Gastroesophageal sphincter (tissue), 4 donors: ENCODE data around the gene IGFL4. TPM values are rescaled to one million over a fixed set of nuclear protein-coding genes. Genes with fewer than 3 reads are reported as not detected.

Source experiments
- ATAC-seq: fragments of 150-250 bp; one replicate; pipeline ENCODE4 v1.9.1; 2016; ENCODE audit warnings: mild to moderate bottlenecking, moderate library complexity
- H3K27ac ChIP-seq, 4 donors: fragments of 200-600 bp; sonication (generic) in 3 of 4; 1 replicate in 3 of 4; 2 replicates in 1 of 4; pipeline ENCODE4 v1.5.1; 2016 to 2019
- H3K27me3 ChIP-seq: fragments of 200-600 bp; sonication (generic); one replicate; pipeline ENCODE4 v1.5.1; 2019
- H3K36me3 ChIP-seq, 2 donors: fragments of 200-600 bp; sonication (generic); one replicate each; pipeline ENCODE4 v1.5.1; 2019; ENCODE audit warnings: control low read depth in 1 of 2
- H3K4me1 ChIP-seq, 3 donors: fragments of 200-600 bp; sonication (generic); 1 replicate in 2 of 3; 2 replicates in 1 of 3; pipeline ENCODE4 v1.5.1; 2016 to 2019; ENCODE audit warnings: control low read depth in 2 of 3
- H3K4me3 ChIP-seq, 2 donors: fragments of 200-600 bp; sonication (generic); one replicate each; pipeline ENCODE4 v1.5.1; 2019; ENCODE audit warnings: mild to moderate bottlenecking in 1 of 2, moderate library complexity in 1 of 2
- H3K9me3 ChIP-seq, 3 donors: fragments of 200-600 bp; sonication (generic); one replicate each; pipeline ENCODE4 v1.5.1; 2017 to 2019; ENCODE audit warnings: control low read depth in 2 of 3
- CTCF ChIP-seq, 4 experiments: fragments of 200-600 bp in 2 of 4; fragments of 450-650 bp in 2 of 4; sonication (generic) in 1 of 4; IDR thresholded peaks; one replicate each; pipeline ENCODE4 v1.5.1; 2017 to 2019; ENCODE audit warnings: antibody characterized with exemption in 4 of 4, mild to moderate bottlenecking in 2 of 4, moderate library complexity in 2 of 4
- EP300 ChIP-seq: sonication (generic); formaldehyde crosslinking; IDR thresholded peaks from one replicate; pipeline ENCODE4 v1.6.1; 2017; ENCODE audit warnings: antibody characterized with exemption, mild to moderate bottlenecking
- POLR2A ChIP-seq, 2 donors: fragments of 450-650 bp; IDR thresholded peaks; one replicate each; pipeline ENCODE4 v1.6.1; 2017; ENCODE audit warnings: antibody characterized with exemption in 2 of 2, mild to moderate bottlenecking in 2 of 2, moderate library complexity in 1 of 2
- POLR2AphosphoS5 ChIP-seq: sonication (generic); formaldehyde crosslinking; IDR thresholded peaks from one replicate; pipeline ENCODE4 v1.6.1; 2017; ENCODE audit warnings: antibody characterized with exemption
- WGBS, 2 donors: methylation state at CpG; one replicate each; pipeline ENCODE4 v1.1.5; 2018; ENCODE audit warnings: low coverage in 1 of 2; 5-methylcytosine and 5-hydroxymethylcytosine counted together
- small RNA-seq, 4 donors: library from RNA; depleted of rRNA; stranded (forward); fragments of <200 nt; gene quantifications; one replicate each; pipeline ENCODE3, GENCODE V24; 2016
- total RNA-seq, 4 donors: library from RNA; depleted of rRNA; stranded (reverse); fragments of >200 nt; gene quantifications; one replicate each; pipeline ENCODE4 v1.1.0, GENCODE V29; 2016

The IGFL4 gene
- total RNA-seq, 4 donors from 2014 or later, result not detected

GRCh38 chr19:45990113-45990728 is 50.6 kb downstream of the IGFL4 start:
- ATAC-seq, result no peak
- TF ChIP-seq EP300 (no peak), POLR2A (IDR thresholded peaks at IDR 0.05) (no peak), POLR2AphosphoS5 (no peak), CTCF (IDR thresholded peaks at IDR 0.05) (no peak)
- WGBS, 2 donors, result 63 to 85% methylated on average over 5 to 12 of the region's 12 CpGs

More at GRCh38 chr19:45990113-45990728, 50.6 kb downstream of the IGFL4 start:
- Histone ChIP-seq H3K36me3 (no peaks in the 10 kb centered on the region), H3K27ac (no peak overlapping the region), H3K27me3 (peaks cover 32% of the 10 kb centered on the region), H3K4me1 (peaks cover 0 to 5% (median 0%) of the 10 kb centered on the region in 3 donors), H3K4me3 (no peak overlapping the region), H3K9me3 (no peaks in the 10 kb centered on the region)

Small RNAs within 50 kb of the gene (small RNA-seq; reads per million reads assigned to genes)
- 58.6 to 105 (median 78.8) reads per million in 4 donors for gene MIR769

Other genes with a start within 250 kb of the IGFL4 start
- gene DMWD, start 248.2 kb downstream of the IGFL4 start, total RNA-seq, result 10 to 100 TPM; 41.5 to 75.5 (median 59.4) TPM
- under 1 TPM in 1 of 4 donors, not detected in 3; 0.23 TPM for gene RSPH6A, start 225.7 kb downstream of the IGFL4 start, total RNA-seq
- gene SYMPK, start 177.9 kb downstream of the IGFL4 start, total RNA-seq, result 10 to 100 TPM; 25.5 to 35.6 (median 30.8) TPM
- gene FOXA3, start 176.7 kb downstream of the IGFL4 start, total RNA-seq, result under 1 TPM in 1 of 4 donors, not detected in 3; 0.42 TPM
- 10 to 100 TPM; 25.2 to 53.3 (median 36.2) TPM for gene IRF2BP1, start 154.9 kb downstream of the IGFL4 start, total RNA-seq
- 1 to 10 TPM; 1.3 to 4.6 (median 2.8) TPM for gene MYPOP, start 138.4 kb downstream of the IGFL4 start, total RNA-seq
- not detected for gene NANOS2, start 126.2 kb downstream of the IGFL4 start, total RNA-seq
- gene NOVA2, start 67.1 kb downstream of the IGFL4 start, total RNA-seq, result 1 to 10 TPM in 3 of 4 donors, under 1 TPM in 1; 0.67 to 5.1 (median 3.0) TPM
- gene CCDC61, start 45.5 kb downstream of the IGFL4 start, total RNA-seq, result 1 to 10 TPM; 4.2 to 9.4 (median 6.4) TPM
- gene PGLYRP1, start 17.9 kb downstream of the IGFL4 start, total RNA-seq, result not detected
- gene IGFL3, start 83.7 kb upstream of the IGFL4 start, total RNA-seq, result not detected
- not detected for gene IGFL2, start 107.2 kb upstream of the IGFL4 start, total RNA-seq
- 1 to 10 TPM in 1 of 4 donors, not detected in 3; 1.2 TPM for gene IGFL1, start 188.7 kb upstream of the IGFL4 start, total RNA-seq